GM12878 (cell line): ENCODE measurements around the gene CKMT2. TPM values are rescaled to one million over a fixed set of nuclear protein-coding genes. Genes with fewer than 3 reads are reported as not detected.

Experiments used
- ATAC-seq: fragments of 200-7000 bp; cut with Tn5 transposase; 3 replicates; pipeline ENCODE4 v1.9.1; 2020; ENCODE audit warnings: mild to moderate bottlenecking, moderate library complexity
- BruUV-seq: library from RNA; stranded (reverse); fragments of 400-500 nt; replicated peaks from 2 replicates; lab custom pipeline; 2021; lab: Mats Ljungman, UMichigan
- CTCF ChIA-PET: fragments of 300-600 bp; sonication (Branson Sonifier 250); formaldehyde crosslinking; extraction: SDS; loops from one replicate; lab custom pipeline; 2021; ENCODE audit warnings: inconsistent platforms; lab: Yijun Ruan, JAX
- POLR2A ChIA-PET: fragments of 350-600 bp; formaldehyde crosslinking; extraction: SDS; loops from one replicate; lab custom pipeline; 2021; ENCODE audit warnings: inconsistent platforms; lab: Charles Lee
- RAD21 ChIA-PET: fragments of 300-600 bp; sonication (Branson Sonifier 250); formaldehyde crosslinking; loops from one replicate; lab custom pipeline; 2023; ENCODE audit warnings: antibody characterized with exemption; ENCODE audit not compliant: unreplicated experiment; lab: Charles Lee
- SMC1A ChIA-PET: fragments of 300-600 bp; sonication (Branson Sonifier 250); formaldehyde crosslinking; loops from one replicate; lab custom pipeline; 2023; ENCODE audit not compliant: unreplicated experiment, uncharacterized antibody; lab: Charles Lee
- DNase-seq: peaks from one replicate; pipeline ENCODE4 v3.0.0-alpha.2; 2011; ENCODE audit warnings: low read depth, low spot score
- FAIRE-seq: peaks from 3 replicates; lab custom pipeline; 2011; peaks lifted over from hg19 to GRCh38; lab: Jason Lieb, UNC
- H2AFZ ChIP-seq: 2 replicates; pipeline ENCODE4 v1.6.0; 2011; ENCODE audit warnings: low read depth, low read length, control low read depth; ENCODE audit not compliant: control insufficient read depth
- H3K27ac ChIP-seq: 2 replicates; pipeline ENCODE4 v1.5.1; 2011; ENCODE audit warnings: control low read depth; ENCODE audit not compliant: control insufficient read depth, insufficient read depth
- H3K27me3 ChIP-seq, 2 experiments: replicated peaks in 1 of 2; 2 replicates each; pipeline versions ENCODE4 v1.6.0 to v1.6.1; 2011; ENCODE audit warnings: low read length in 1 of 2; ENCODE audit not compliant: control insufficient read depth in 2 of 2, insufficient read depth in 2 of 2
- H3K36me3 ChIP-seq, 2 experiments: 2 replicates each; pipeline ENCODE4 v1.5.1; 2011; ENCODE audit warnings: low read length in 1 of 2; ENCODE audit not compliant: control insufficient read depth in 2 of 2, insufficient read depth in 2 of 2
- H3K4me1 ChIP-seq: 2 replicates; pipeline ENCODE4 v1.6.1; 2011; ENCODE audit warnings: mild to moderate bottlenecking, low read length, moderate library complexity, mixed read lengths; ENCODE audit not compliant: control insufficient read depth, insufficient read depth
- H3K4me2 ChIP-seq: 2 replicates; pipeline ENCODE4 v1.6.0; 2011; ENCODE audit warnings: control low read depth; ENCODE audit not compliant: control insufficient read depth, insufficient read depth
- H3K4me3 ChIP-seq: fragments of 200-600 bp; sonication (generic); 2 replicates; pipeline ENCODE4 v1.5.1; 2016
- H3K79me2 ChIP-seq: 2 replicates; pipeline ENCODE4 v1.6.0; 2011; ENCODE audit warnings: low read length; ENCODE audit not compliant: control insufficient read depth, insufficient read depth
- H3K9ac ChIP-seq: 2 replicates; pipeline ENCODE4 v1.8.0; 2011; ENCODE audit warnings: low read length, control low read depth, mixed read lengths; ENCODE audit not compliant: control insufficient read depth, insufficient read depth
- H3K9me3 ChIP-seq: replicated peaks from 3 replicates; pipeline ENCODE4 v1.5.1; 2011; ENCODE audit warnings: mild to moderate bottlenecking, low read length; ENCODE audit not compliant: control insufficient read depth, insufficient read depth
- H4K20me1 ChIP-seq: 2 replicates; pipeline ENCODE4 v1.6.0; 2011; ENCODE audit not compliant: control insufficient read depth, insufficient read depth
- CREM ChIP-seq: IDR thresholded peaks from 2 replicates; pipeline ENCODE4 v1.6.1; 2014; ENCODE audit warnings: antibody characterized with exemption, low read depth
- EP300 ChIP-seq, 2 experiments: fragments of 150-350 bp in 1 of 2; IDR thresholded peaks; 2 replicates each; pipeline ENCODE4 v1.6.1; 2011 to 2012; ENCODE audit warnings: low read depth in 2 of 2, low read length in 2 of 2, borderline replicate concordance in 1 of 2, improper control_type of control experiment in 1 of 2, inconsistent platforms in 1 of 2; ENCODE audit not compliant: control insufficient read depth in 1 of 2
- IRF5 ChIP-seq: fragments of 450-650 bp; IDR thresholded peaks from 2 replicates; pipeline ENCODE4 v1.6.1; 2017; ENCODE audit warnings: borderline replicate concordance
- SREBF1 ChIP-seq: IDR thresholded peaks from 2 replicates; pipeline ENCODE4 v1.6.1; 2012; ENCODE audit warnings: mild to moderate bottlenecking, low read length
- SRF ChIP-seq, 2 experiments: IDR thresholded peaks; 2 replicates each; pipeline ENCODE4 v1.6.1; 2011; ENCODE audit warnings: low read depth in 2 of 2, low read length in 2 of 2, mild to moderate bottlenecking in 1 of 2, moderate library complexity in 1 of 2
- TAF1 ChIP-seq: IDR thresholded peaks from 2 replicates; pipeline ENCODE4 v1.6.1; 2011; ENCODE audit warnings: mild to moderate bottlenecking, low read depth, low read length, borderline replicate concordance
- WGBS: methylation state at CpG from one replicate; pipeline ENCODE4 v1.1.6; 2016; ENCODE audit warnings: low lambda C conversion rate; ENCODE audit not compliant: insufficient replicate concordance, insufficient coverage; ENCODE audit errors: missing lambda C conversion rate; 5-methylcytosine and 5-hydroxymethylcytosine counted together
- in situ Hi-C: fragments of 300-500 bp; cut with MboI; formaldehyde crosslinking; loops from 9 replicates; pipeline ENCODE4 v1.14.3; 2018; ENCODE audit warnings: mixed read lengths
- intact Hi-C: fragments of 100-400 bp; cut with micrococcal nuclease; formaldehyde crosslinking; loops from one replicate; pipeline ENCODE4 v1.14.2; 2022; ENCODE audit not compliant: unreplicated experiment
- polyA plus RNA-seq, 11 experiments: library from polyadenylated mRNA; depleted of rRNA in 4 of 11; unstranded in 6 of 11; stranded (reverse) in 5 of 11; fragments of >200 nt; fragmentation: Nextera tagmentation in 4 of 11; fragmentation: Illumina TruSeq in 1 of 11; extraction: Ambion mirVana in 4 of 11; extraction: Trizol in 1 of 11; gene quantifications; 1 replicate in 1 of 11; 2 replicates in 10 of 11; pipeline versions ENCODE4 v1.2.1 to v1.2.3, GENCODE V29; 2011 to 2016; ENCODE audit warnings: inconsistent platforms in 2 of 11, missing spikeins in 2 of 11, low read depth in 1 of 11
- total RNA-seq, 4 experiments: library from RNA; depleted of rRNA in 3 of 4; stranded (reverse); fragments of >200 nt in 3 of 4; fragmentation: Illumina TruSeq in 1 of 4; extraction: Trizol in 1 of 4; gene quantifications; 2 replicates each; pipeline versions ENCODE4 v1.2.1 to v1.2.3, GENCODE V29; 2013 to 2021
- TF ChIP-seq, protein P1 (sequence below): fragments of 450-650 bp; IDR thresholded peaks from 2 replicates; pipeline ENCODE4 v1.6.1; 2016; ENCODE audit warnings: mild to moderate bottlenecking

CKMT2 gene
- total and polyA plus RNA-seq, 10 of the 15 experiments (the other 5 are each of a cell fraction or from before 2014, with no cell fraction given): 0.70 to 1.2 TPM; not detected in 8

- no peak overlapping the region for H3K9ac ChIP-seq
- POLR2A ChIA-PET: no interaction called here
Measured at GRCh38 chr5:81250004-81250403, 16.9 kb downstream of the CKMT2 start.

More at GRCh38 chr5:81250004-81250403, 16.9 kb downstream of the CKMT2 start:
- Histone ChIP-seq H3K27ac (no peak overlapping the region), H3K4me2 (no peak overlapping the region), H3K27me3 (no peaks in the 10 kb centered on the region), H4K20me1 (no peaks in the 10 kb centered on the region), H3K9me3 (no peaks in the 10 kb centered on the region), H3K36me3 (no peaks in the 10 kb centered on the region), H2AFZ (no peak overlapping the region), H3K4me3 (no peak overlapping the region), H3K79me2 (no peaks in the 10 kb centered on the region), H3K4me1 (no peaks in the 10 kb centered on the region)
- ChIA-PET CTCF (interaction anchor here (0.7 to 1.5 kb wide), 3 partner anchors 49 to 55 kb away, joined by 3 read pairs; no protein-coding TSS in a partner anchor), SMC1A (interaction anchor here (0.9 to 1.2 kb wide), 3 partner anchors 11 to 38 kb away, joined by 3 read pairs; no protein-coding TSS in a partner anchor), RAD21 (no interaction called here)
- 89% methylated on average over 1 of the region's 1 CpG for WGBS
- intact Hi-C loops (no loop called here), in situ Hi-C loops (no loop called here)
- TF ChIP-seq SRF (IDR thresholded peaks at IDR 0.05; ENCODE audit: low read depth in 2 of 2, low read length in 2 of 2) (no peak), EP300 (IDR thresholded peaks at IDR 0.05; ENCODE audit: borderline replicate concordance in 1 of 2, control insufficient read depth in 1 of 2, low read depth in 2 of 2, low read length in 2 of 2) (no peak), TAF1 (no peak), IRF5 (no peak), CREM (no peak), SREBF1 (no peak)
- TF ChIP-seq, protein P1, sequence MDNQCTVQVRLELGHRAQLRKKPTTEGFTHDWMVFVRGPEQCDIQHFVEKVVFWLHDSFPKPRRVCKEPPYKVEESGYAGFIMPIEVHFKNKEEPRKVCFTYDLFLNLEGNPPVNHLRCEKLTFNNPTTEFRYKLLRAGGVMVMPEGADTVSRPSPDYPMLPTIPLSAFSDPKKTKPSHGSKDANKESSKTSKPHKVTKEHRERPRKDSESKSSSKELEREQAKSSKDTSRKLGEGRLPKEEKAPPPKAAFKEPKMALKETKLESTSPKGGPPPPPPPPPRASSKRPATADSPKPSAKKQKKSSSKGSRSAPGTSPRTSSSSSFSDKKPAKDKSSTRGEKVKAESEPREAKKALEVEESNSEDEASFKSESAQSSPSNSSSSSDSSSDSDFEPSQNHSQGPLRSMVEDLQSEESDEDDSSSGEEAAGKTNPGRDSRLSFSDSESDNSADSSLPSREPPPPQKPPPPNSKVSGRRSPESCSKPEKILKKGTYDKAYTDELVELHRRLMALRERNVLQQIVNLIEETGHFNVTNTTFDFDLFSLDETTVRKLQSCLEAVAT: no peak
- FAIRE-seq (no peak), DNase-seq (no peak), ATAC-seq (no peak)
- no TSS peak for BruUV-seq
